Tibial nerve (tissue), 3 donors: Measurements from ENCODE around the gene ZBED1.

Experiments used
- POLR2A ChIP-seq, 2 donors: fragments of 450-650 bp; IDR thresholded peaks; one replicate each; pipeline ENCODE4 v1.6.1; 2017; ENCODE audit warnings: antibody characterized with exemption in 2 of 2, mild to moderate bottlenecking in 2 of 2, moderate library complexity in 2 of 2
- TF ChIP-seq, protein P1 (sequence below), 5 experiments: fragments of 200-600 bp in 3 of 5; fragments of 450-650 bp in 2 of 5; sonication (generic) in 3 of 5; IDR thresholded peaks; one replicate each; pipeline ENCODE4 v1.5.1; 2016 to 2019; ENCODE audit warnings: antibody characterized with exemption in 5 of 5, mild to moderate bottlenecking in 3 of 5, moderate library complexity in 2 of 5

DNA sequence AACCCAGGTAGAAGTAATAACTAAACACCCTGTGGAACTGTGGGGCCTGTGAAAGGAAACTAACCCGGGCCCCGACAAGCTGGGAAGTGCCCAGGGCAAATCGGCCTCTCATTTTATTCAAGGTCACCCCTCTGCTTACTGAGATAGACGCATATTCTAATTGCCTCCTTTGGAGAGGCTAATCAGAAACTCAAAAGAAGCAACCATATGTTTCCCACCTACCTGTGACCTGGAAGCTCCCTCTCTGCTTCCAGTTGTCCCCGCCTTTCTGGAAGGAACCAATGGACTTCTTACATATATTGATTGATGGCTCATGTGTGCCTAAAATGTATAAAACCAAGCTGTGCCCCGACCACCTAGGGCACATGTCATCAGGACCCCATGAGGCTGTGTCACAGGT is 23.1 kb upstream of the ZBED1 start:
- TF ChIP-seq POLR2A (IDR thresholded peaks at IDR 0.05) = no peak
- TF ChIP-seq, protein P1, sequence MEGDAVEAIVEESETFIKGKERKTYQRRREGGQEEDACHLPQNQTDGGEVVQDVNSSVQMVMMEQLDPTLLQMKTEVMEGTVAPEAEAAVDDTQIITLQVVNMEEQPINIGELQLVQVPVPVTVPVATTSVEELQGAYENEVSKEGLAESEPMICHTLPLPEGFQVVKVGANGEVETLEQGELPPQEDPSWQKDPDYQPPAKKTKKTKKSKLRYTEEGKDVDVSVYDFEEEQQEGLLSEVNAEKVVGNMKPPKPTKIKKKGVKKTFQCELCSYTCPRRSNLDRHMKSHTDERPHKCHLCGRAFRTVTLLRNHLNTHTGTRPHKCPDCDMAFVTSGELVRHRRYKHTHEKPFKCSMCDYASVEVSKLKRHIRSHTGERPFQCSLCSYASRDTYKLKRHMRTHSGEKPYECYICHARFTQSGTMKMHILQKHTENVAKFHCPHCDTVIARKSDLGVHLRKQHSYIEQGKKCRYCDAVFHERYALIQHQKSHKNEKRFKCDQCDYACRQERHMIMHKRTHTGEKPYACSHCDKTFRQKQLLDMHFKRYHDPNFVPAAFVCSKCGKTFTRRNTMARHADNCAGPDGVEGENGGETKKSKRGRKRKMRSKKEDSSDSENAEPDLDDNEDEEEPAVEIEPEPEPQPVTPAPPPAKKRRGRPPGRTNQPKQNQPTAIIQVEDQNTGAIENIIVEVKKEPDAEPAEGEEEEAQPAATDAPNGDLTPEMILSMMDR (IDR thresholded peaks at IDR 0.05) = no peak
